Stimulated activated memory B cell treated with anti-CD40 and anti-IgM and Interleukin-4, amounts not matched to agents 10 μg/mL and 1 μg/mL and 100 μg/mL, for 72 hours (primary cell): Measurements from ENCODE around the gene METTL24.

Experiments
- ATAC-seq: fragments of 150-1000 bp; cut with Tn5 transposase; 2 replicates; pipeline ENCODE4 v1.10.0; 2021
- H3K27ac Mint-ChIP-seq: one replicate; pipeline ENCODE4 v1.8.0; 2022; ENCODE audit warnings: mild to moderate bottlenecking, mixed read lengths
- H3K27me3 Mint-ChIP-seq: one replicate; pipeline ENCODE4 v1.8.0; 2022; ENCODE audit warnings: mixed read lengths
- H3K36me3 Mint-ChIP-seq: one replicate; pipeline ENCODE4 v1.8.0; 2022; ENCODE audit warnings: mixed read lengths
- H3K4me1 Mint-ChIP-seq: one replicate; pipeline ENCODE4 v1.8.0; 2022; ENCODE audit warnings: mixed read lengths
- H3K4me3 Mint-ChIP-seq: one replicate; pipeline ENCODE4 v1.8.0; 2022; ENCODE audit warnings: mild to moderate bottlenecking, moderate library complexity, mixed read lengths
- H3K9me3 Mint-ChIP-seq: one replicate; pipeline ENCODE4 v1.8.0; 2022; ENCODE audit warnings: mixed read lengths

The METTL24 gene

GRCh38 chr6:110368284-110368683 is 10.1 kb upstream of the METTL24 start:
- Mint-ChIP-seq H3K9me3 (no peaks in the 10 kb centered on the region), H3K27ac (no peak overlapping the region)

DNA sequence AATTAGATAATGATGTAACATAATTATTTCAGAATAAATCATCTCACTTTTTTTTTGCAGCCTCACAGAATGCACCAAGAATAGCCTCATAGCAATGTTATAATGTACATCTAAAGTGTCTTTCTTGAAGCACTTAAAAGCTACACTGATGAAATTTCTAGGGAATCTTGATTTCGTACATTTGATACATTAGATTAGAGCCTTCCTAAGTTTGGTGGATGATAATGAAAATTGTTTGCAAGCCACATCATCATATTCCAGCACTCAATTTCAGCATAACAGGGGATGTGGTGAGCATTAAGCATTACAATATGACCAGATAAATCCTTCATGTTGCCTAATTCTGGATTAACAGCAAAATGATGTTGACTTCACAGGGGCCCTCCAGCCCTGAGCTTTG is 9.7 kb upstream of the METTL24 start:
- Mint-ChIP-seq H3K27ac (no peak overlapping the region), H3K9me3 (no peaks in the 10 kb centered on the region), H3K36me3 (no peaks in the 10 kb centered on the region), H3K4me1 (peaks cover 4% of the 10 kb centered on the region), H3K4me3 (no peak overlapping the region), H3K27me3 (peaks cover 29% of the 10 kb centered on the region)
- ATAC-seq: no peak

More at GRCh38 chr6:110368284-110368683, 10.1 kb upstream of the METTL24 start:
- H3K4me1 Mint-ChIP-seq: peaks cover 4% of the 10 kb centered on the region
- peaks cover 31% of the 10 kb centered on the region for H3K27me3 Mint-ChIP-seq
- H3K4me3 Mint-ChIP-seq: no peak overlapping the region
- H3K36me3 Mint-ChIP-seq: no peaks in the 10 kb centered on the region
- no peak for ATAC-seq

- Mint-ChIP-seq H3K27ac (no peak overlapping the region), H3K4me3 (no peak overlapping the region), H3K36me3 (no peaks in the 10 kb centered on the region)
Observed at GRCh38 chr6:110366975-110367374, 8.8 kb upstream of the METTL24 start.

GRCh38 chr6:110366256-110366655 is 8.1 kb upstream of the METTL24 start:
- Mint-ChIP-seq H3K4me3 (no peak overlapping the region), H3K27ac (no peak overlapping the region), H3K27me3 (peaks cover 28% of the 10 kb centered on the region), H3K36me3 (no peaks in the 10 kb centered on the region), H3K4me1 (peaks cover 4% of the 10 kb centered on the region), H3K9me3 (no peaks in the 10 kb centered on the region)
- ATAC-seq: no peak

More at GRCh38 chr6:110366975-110367374, 8.8 kb upstream of the METTL24 start:
- Mint-ChIP-seq H3K4me1 (peaks cover 4% of the 10 kb centered on the region), H3K27me3 (peaks cover 29% of the 10 kb centered on the region), H3K9me3 (no peaks in the 10 kb centered on the region)
- no peak for ATAC-seq

- H3K4me1 Mint-ChIP-seq: peaks cover 4% of the 10 kb centered on the region
- peaks cover 36% of the 10 kb centered on the region for H3K27me3 Mint-ChIP-seq
- H3K36me3 Mint-ChIP-seq: no peaks in the 10 kb centered on the region
- H3K27ac Mint-ChIP-seq: no peak overlapping the region
- no peak for ATAC-seq
- H3K4me3 Mint-ChIP-seq: no peak overlapping the region
- no peaks in the 10 kb centered on the region for H3K9me3 Mint-ChIP-seq
Observed at GRCh38 chr6:110364364-110365105, 6.4 kb upstream of the METTL24 start.

DNA sequence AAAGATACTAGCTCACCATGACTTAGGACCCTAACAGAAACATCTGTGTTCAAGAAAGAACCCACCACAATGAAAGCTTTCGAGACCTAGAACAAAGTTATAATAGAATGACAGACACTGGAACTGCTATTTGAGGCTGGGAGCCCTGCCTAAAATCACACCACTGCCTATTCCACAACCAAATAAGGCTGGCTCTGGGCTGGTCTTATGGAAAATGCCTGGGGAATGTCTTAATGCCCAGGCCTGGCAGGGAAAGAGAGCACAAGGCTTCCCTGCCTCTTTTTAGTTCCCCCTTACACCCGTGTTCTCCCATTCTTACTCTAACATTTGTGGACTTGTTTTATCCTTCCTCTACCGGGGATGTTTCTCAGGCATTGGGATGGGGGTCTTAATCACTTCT is 5.6 kb upstream of the METTL24 start:
- peaks cover 40% of the 10 kb centered on the region for H3K27me3 Mint-ChIP-seq
- no peak overlapping the region for H3K27ac Mint-ChIP-seq
- no peaks in the 10 kb centered on the region for H3K9me3 Mint-ChIP-seq
- no peak for ATAC-seq
- H3K4me1 Mint-ChIP-seq: peaks cover 4% of the 10 kb centered on the region
- H3K4me3 Mint-ChIP-seq: no peak overlapping the region
- no peaks in the 10 kb centered on the region for H3K36me3 Mint-ChIP-seq

DNA sequence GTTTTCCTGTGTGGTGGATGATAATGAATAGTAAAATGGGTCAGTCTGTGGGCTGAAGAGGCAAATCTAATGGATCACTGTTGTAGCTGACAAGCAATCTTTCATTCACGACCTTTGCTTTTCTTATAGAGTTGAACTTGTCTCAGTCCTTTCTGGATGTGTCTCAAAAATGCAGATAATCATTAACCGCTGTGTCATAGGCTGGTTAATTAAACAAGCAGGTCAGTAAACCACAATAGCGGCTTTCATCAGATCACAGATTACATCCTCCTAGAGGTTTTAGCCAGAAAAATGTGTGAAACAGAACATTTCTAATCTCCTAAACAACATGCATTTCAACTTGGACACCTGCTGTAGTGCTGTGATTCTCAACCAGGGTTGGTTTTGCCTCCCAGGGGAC is 2.5 kb upstream of the METTL24 start:
- ATAC-seq: no peak
- Mint-ChIP-seq H3K36me3 (peaks cover 6% of the 10 kb centered on the region), H3K27me3 (peaks cover 67% of the 10 kb centered on the region), H3K9me3 (no peaks in the 10 kb centered on the region), H3K4me1 (peaks cover 12% of the 10 kb centered on the region), H3K27ac (no peak overlapping the region), H3K4me3 (no peak overlapping the region)

- no peak overlapping the region for H3K27ac Mint-ChIP-seq
- peaks cover 72% of the 10 kb centered on the region for H3K27me3 Mint-ChIP-seq
- peaks cover 6% of the 10 kb centered on the region for H3K36me3 Mint-ChIP-seq
- peak overlapping the region; percentile 18 for H3K4me3 Mint-ChIP-seq
- ATAC-seq: no peak
- peaks cover 12% of the 10 kb centered on the region for H3K4me1 Mint-ChIP-seq
- no peaks in the 10 kb centered on the region for H3K9me3 Mint-ChIP-seq
Observed at GRCh38 chr6:110359556-110359955, 1.4 kb upstream of the METTL24 start.

- H3K36me3 Mint-ChIP-seq: peaks cover 6% of the 10 kb centered on the region
Observed at GRCh38 chr6:110358553-110359160, 508 bp upstream of the METTL24 start.

GRCh38 chr6:110357298-110357663 is 868 bp downstream of the METTL24 start:
- ATAC-seq: no peak
- Mint-ChIP-seq H3K27me3 (peaks cover 66% of the 10 kb centered on the region), H3K9me3 (no peaks in the 10 kb centered on the region), H3K4me3 (peak overlapping the region; percentile 81), H3K36me3 (peaks cover 6% of the 10 kb centered on the region), H3K4me1 (peaks cover 12% of the 10 kb centered on the region), H3K27ac (no peak overlapping the region)

More at GRCh38 chr6:110358553-110359160, 508 bp upstream of the METTL24 start:
- H3K9me3 Mint-ChIP-seq: no peaks in the 10 kb centered on the region
- peaks cover 72% of the 10 kb centered on the region for H3K27me3 Mint-ChIP-seq
- peak overlapping the region; percentile 45 for H3K4me3 Mint-ChIP-seq
- peaks cover 12% of the 10 kb centered on the region for H3K4me1 Mint-ChIP-seq
- ATAC-seq: no peak
- no peak overlapping the region for H3K27ac Mint-ChIP-seq

GRCh38 chr6:110356778-110357177 is 1.4 kb downstream of the METTL24 start:
- peaks cover 62% of the 10 kb centered on the region for H3K27me3 Mint-ChIP-seq
- H3K4me1 Mint-ChIP-seq: peaks cover 12% of the 10 kb centered on the region
- peak overlapping the region; percentile 81 for H3K4me3 Mint-ChIP-seq
- ATAC-seq: no peak
- peaks cover 6% of the 10 kb centered on the region for H3K36me3 Mint-ChIP-seq
- H3K9me3 Mint-ChIP-seq: no peaks in the 10 kb centered on the region
- no peak overlapping the region for H3K27ac Mint-ChIP-seq

DNA sequence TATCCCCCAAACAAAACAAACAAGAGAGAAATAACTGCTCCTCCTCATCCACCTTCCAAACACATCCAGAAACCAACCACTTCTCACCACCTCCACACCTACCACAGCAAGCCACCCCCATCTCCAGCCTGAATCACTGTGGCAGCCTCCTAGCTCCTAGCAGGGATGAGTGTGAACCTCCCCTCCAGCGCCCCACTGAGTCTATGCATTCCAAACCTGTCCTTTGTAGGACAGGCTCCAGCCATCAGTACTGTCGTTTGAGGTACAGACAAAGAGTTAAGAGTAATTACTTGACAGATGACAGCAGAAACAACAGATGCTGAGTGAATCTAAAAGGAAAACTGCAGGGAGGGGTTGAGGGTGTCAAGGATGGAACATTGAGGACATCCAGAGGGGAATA is 2.4 kb downstream of the METTL24 start:
- peaks cover 52% of the 10 kb centered on the region for H3K27me3 Mint-ChIP-seq
- no peaks in the 10 kb centered on the region for H3K9me3 Mint-ChIP-seq
- ATAC-seq: no peak
- peaks cover 12% of the 10 kb centered on the region for H3K4me1 Mint-ChIP-seq
- no peak overlapping the region for H3K4me3 Mint-ChIP-seq
- H3K27ac Mint-ChIP-seq: no peak overlapping the region
- H3K36me3 Mint-ChIP-seq: peaks cover 6% of the 10 kb centered on the region

DNA sequence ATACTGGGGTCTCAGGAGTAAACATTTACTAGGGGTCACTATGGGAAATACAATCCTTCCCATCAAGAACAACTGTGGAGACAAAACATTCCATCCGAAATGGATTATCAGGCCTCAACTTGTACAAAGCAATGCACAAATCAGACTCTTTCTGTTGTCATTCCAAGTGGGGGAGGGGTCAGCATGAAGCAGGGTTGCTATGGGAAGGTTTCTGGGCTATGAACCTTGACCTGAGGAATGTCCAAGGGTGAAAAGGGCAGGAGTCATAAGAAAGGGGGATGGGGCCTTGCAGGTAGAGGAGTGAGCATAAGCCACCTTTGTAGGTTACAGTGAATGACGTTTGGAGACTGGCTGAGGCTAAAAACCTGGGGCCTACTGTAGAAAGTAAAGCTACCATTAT is 3.1 kb downstream of the METTL24 start:
- Mint-ChIP-seq H3K27ac (no peak overlapping the region), H3K36me3 (peaks cover 6% of the 10 kb centered on the region), H3K27me3 (peaks cover 44% of the 10 kb centered on the region), H3K4me3 (no peak overlapping the region), H3K9me3 (no peaks in the 10 kb centered on the region), H3K4me1 (peaks cover 12% of the 10 kb centered on the region)
- ATAC-seq: no peak

GRCh38 chr6:110354153-110354552 is 4.0 kb downstream of the METTL24 start:
- H3K9me3 Mint-ChIP-seq: no peaks in the 10 kb centered on the region
- peaks cover 6% of the 10 kb centered on the region for H3K36me3 Mint-ChIP-seq

DNA sequence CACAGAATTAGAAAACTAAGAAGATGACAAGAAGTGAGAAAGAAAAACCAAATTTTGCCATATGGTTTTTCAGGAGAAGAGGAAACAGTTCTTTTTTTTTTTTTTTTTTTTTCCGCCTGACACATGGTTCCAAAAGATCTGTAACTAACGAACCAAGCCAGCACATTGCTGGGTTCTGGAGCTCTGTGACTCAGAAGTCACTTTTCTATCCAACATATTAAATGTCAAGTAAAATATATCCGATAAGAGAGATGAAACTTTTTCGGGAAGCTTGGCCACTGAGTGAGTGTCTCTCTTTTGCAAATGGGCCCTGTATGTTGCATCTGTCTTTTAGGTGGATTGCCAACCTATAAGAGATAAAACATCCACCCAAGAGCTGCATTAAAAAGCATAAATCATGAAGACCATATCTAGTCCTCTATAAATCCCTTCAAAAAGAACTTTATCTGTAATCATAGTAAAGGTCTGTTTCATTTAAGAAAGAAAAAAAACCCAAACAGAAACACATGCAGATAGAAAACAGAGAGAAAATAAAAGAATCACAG is 4.6 kb downstream of the METTL24 start:
- Mint-ChIP-seq H3K27me3 (peaks cover 30% of the 10 kb centered on the region), H3K9me3 (no peaks in the 10 kb centered on the region), H3K27ac (no peak overlapping the region), H3K4me1 (peaks cover 12% of the 10 kb centered on the region), H3K36me3 (peaks cover 6% of the 10 kb centered on the region), H3K4me3 (no peak overlapping the region)
- no peak for ATAC-seq

More at GRCh38 chr6:110354153-110354552, 4.0 kb downstream of the METTL24 start:
- Mint-ChIP-seq H3K4me1 (peaks cover 12% of the 10 kb centered on the region), H3K4me3 (no peak overlapping the region), H3K27me3 (peaks cover 36% of the 10 kb centered on the region), H3K27ac (no peak overlapping the region)
- ATAC-seq: no peak
